H1 (cell line): ENCODE measurements around the gene FGF23. TPM values are rescaled to one million over a fixed set of nuclear protein-coding genes. Genes with fewer than 3 reads are reported as not detected.

Experiments used
- CHD1 ChIP-seq: IDR thresholded peaks from 2 replicates; pipeline ENCODE4 v1.6.1; 2012; ENCODE audit warnings: low read depth, low read length, improper control_type of control experiment
- GTF2F1 ChIP-seq: IDR thresholded peaks from 2 replicates; pipeline ENCODE4 v1.6.1; 2012; ENCODE audit warnings: low read depth, low read length, improper control_type of control experiment, borderline replicate concordance
- MAFK ChIP-seq: IDR thresholded peaks from 2 replicates; pipeline ENCODE4 v1.6.1; 2012; ENCODE audit warnings: low read depth, mild to moderate bottlenecking, improper control_type of control experiment, low read length
- TEAD4 ChIP-seq: IDR thresholded peaks from 2 replicates; pipeline ENCODE4 v1.6.1; 2012; ENCODE audit warnings: low read depth, low read length, inconsistent platforms, mixed read lengths
- polyA plus RNA-seq, 7 experiments: library from polyadenylated mRNA; depleted of rRNA in 3 of 7; stranded (reverse) in 5 of 7; unstranded in 2 of 7; fragments of >200 nt in 5 of 7; fragments of 200-250 nt in 2 of 7; gene quantifications; 1 replicate in 5 of 7; 2 replicates in 1 of 7; 4 replicates in 1 of 7; pipeline versions ENCODE4 v1.2.1 to v1.2.3, GENCODE V29; 2011 to 2013; ENCODE audit warnings: missing spikeins in 2 of 7, mixed read lengths in 2 of 7
- total RNA-seq: library from RNA; stranded (reverse); fragmentation: NEBNext Ultra II Directional; extraction: Animal tissue kit (Norgen Biotek cat#: 25700); gene quantifications from 2 replicates; pipeline ENCODE4 v1.2.1, GENCODE V29; 2021

Gene FGF23
- total and polyA plus RNA-seq, 2 of the 8 experiments (the other 6 are each of a cell fraction or from before 2014, with no cell fraction given): 0.35 to 0.67 TPM

DNA sequence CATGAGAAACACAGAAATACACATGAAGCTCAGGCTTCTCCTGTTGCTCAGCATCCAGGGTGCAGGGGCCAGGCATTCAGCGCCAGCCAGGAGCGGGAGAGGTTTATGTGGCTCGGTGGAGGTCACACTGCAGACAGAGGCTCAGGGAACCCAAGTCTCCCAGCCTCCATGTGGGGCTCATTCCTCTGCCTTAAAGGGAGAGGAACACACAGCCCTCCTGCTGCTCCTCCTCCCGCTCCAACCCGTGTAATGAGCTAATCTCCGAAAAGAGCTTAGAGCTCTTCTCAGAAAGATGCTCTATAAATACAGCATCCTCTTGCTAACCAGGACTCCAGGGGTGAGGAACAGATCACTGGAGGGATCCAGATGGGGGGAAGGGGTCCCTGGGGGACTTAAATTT is 37.9 kb upstream of the FGF23 start (continued):
- TF ChIP-seq CHD1: no peak
- no peak for TF ChIP-seq TEAD4
- no peak for TF ChIP-seq MAFK
- no peak for TF ChIP-seq GTF2F1
